Common myeloid progenitor, CD34-positive (primary cell): ENCODE measurements around the gene SUN5.

ENCODE experiments used
- CTCF ChIA-PET: fragments of 350-600 bp; sonication (Branson Sonifier 250); formaldehyde crosslinking; loops from one replicate; lab custom pipeline; 2021; ENCODE audit warnings: antibody characterized with exemption; lab: Charles Lee
- POLR2A ChIA-PET: fragments of 350-600 bp; sonication (Branson Sonifier 250); formaldehyde crosslinking; loops from one replicate; lab custom pipeline; 2021; ENCODE audit warnings: antibody characterized with exemption; lab: Charles Lee
- DNase-seq, 3 donors: peaks; one replicate each; pipeline versions ENCODE4 v3.0.0 to v3.0.0-alpha.2; 2013
- H3K27ac ChIP-seq, 2 experiments: 1 replicate in 1 of 2; 2 replicates in 1 of 2; pipeline ENCODE4 v1.7.0; 2013; ENCODE audit warnings: inconsistent platforms in 2 of 2, low read length in 2 of 2, mild to moderate bottlenecking in 2 of 2, low read depth in 1 of 2, moderate library complexity in 1 of 2; ENCODE audit not compliant: severe bottlenecking in 2 of 2, insufficient read depth in 1 of 2, poor library complexity in 1 of 2
- H3K27me3 ChIP-seq, 5 experiments: replicated peaks in 2 of 5; 1 replicate in 3 of 5; 2 replicates in 2 of 5; pipeline versions ENCODE4 v1.6.1 to v1.7.0; 2013; ENCODE audit warnings: low read length in 4 of 5, mild to moderate bottlenecking in 2 of 5, moderate library complexity in 2 of 5, inconsistent platforms in 1 of 5; ENCODE audit not compliant: insufficient read depth in 5 of 5, control insufficient read depth in 4 of 5
- H3K36me3 ChIP-seq, 4 experiments: 1 replicate in 2 of 4; 2 replicates in 2 of 4; pipeline versions ENCODE4 v1.6.1 to v1.7.0; 2013; ENCODE audit warnings: low read length in 3 of 4, control low read depth in 1 of 4, mild to moderate bottlenecking in 1 of 4; ENCODE audit not compliant: control insufficient read depth in 4 of 4, insufficient read depth in 4 of 4
- H3K4me1 ChIP-seq, 4 experiments: 1 replicate in 3 of 4; 2 replicates in 1 of 4; pipeline versions ENCODE4 v1.6.1 to v1.7.1; 2013; ENCODE audit warnings: low read length in 3 of 4, mild to moderate bottlenecking in 3 of 4, control low read depth in 1 of 4, inconsistent platforms in 1 of 4, moderate library complexity in 1 of 4; ENCODE audit not compliant: control insufficient read depth in 4 of 4, insufficient read depth in 4 of 4; ENCODE audit errors: control extremely low read depth in 1 of 4
- H3K4me3 ChIP-seq, 7 experiments: 1 replicate in 4 of 7; 2 replicates in 3 of 7; pipeline versions ENCODE4 v1.5.1 to v1.7.0; 2013; ENCODE audit warnings: mild to moderate bottlenecking in 7 of 7, low read length in 6 of 7, moderate library complexity in 6 of 7, inconsistent platforms in 2 of 7, low read depth in 2 of 7, control low read depth in 1 of 7; ENCODE audit not compliant: insufficient read depth in 4 of 7, control insufficient read depth in 1 of 7; ENCODE audit errors: extremely low read depth in 1 of 7
- H3K9me3 ChIP-seq, 5 experiments: 1 replicate in 4 of 5; 2 replicates in 1 of 5; pipeline versions ENCODE4 v1.6.1 to v1.7.1; 2013; ENCODE audit warnings: low read length in 4 of 5, mild to moderate bottlenecking in 2 of 5, inconsistent platforms in 1 of 5, low read depth in 1 of 5, moderate library complexity in 1 of 5; ENCODE audit not compliant: control insufficient read depth in 4 of 5, insufficient read depth in 2 of 5; ENCODE audit errors: control extremely low read depth in 1 of 5
- WGBS: methylation state at CpG from one replicate; pipeline ENCODE4 v1.1.5; 2013; ENCODE audit not compliant: insufficient coverage; 5-methylcytosine and 5-hydroxymethylcytosine counted together

The SUN5 gene

GRCh38 chr20:32990426-32990825, 13.8 kb downstream of the SUN5 start:
- H3K4me3 ChIP-seq = no peak overlapping the region
- no peak overlapping the region for H3K27ac ChIP-seq
- ChIA-PET CTCF (interaction anchor here (1.3 kb wide), 1 partner anchor 9 kb away, joined by 3 read pairs; no protein-coding TSS in a partner anchor), POLR2A (no interaction called here)
- H3K27me3 ChIP-seq = no peaks in the 10 kb centered on the region
- peaks cover 0 to 23% (median 1%) of the 10 kb centered on the region in 4 experiments for H3K4me1 ChIP-seq
- WGBS = 98% methylated on average over 3 of the region's 3 CpGs
- peaks cover 0 to 7% (median 0%) of the 10 kb centered on the region in 5 experiments for H3K9me3 ChIP-seq
- H3K36me3 ChIP-seq = no peaks in the 10 kb centered on the region
- DNase-seq = no peak

GRCh38 chr20:32989507-32990283, 14.5 kb downstream of the SUN5 start:
- Histone ChIP-seq H3K36me3 (no peaks in the 10 kb centered on the region), H3K27ac (no peak overlapping the region), H3K4me1 (peaks cover 0 to 23% (median 1%) of the 10 kb centered on the region in 4 experiments), H3K4me3 (no peak overlapping the region), H3K9me3 (no peaks in the 10 kb centered on the region), H3K27me3 (no peaks in the 10 kb centered on the region)
- CTCF ChIA-PET = interaction anchor here (1.3 kb wide), 1 partner anchor 8 kb away, joined by 3 read pairs; no protein-coding TSS in a partner anchor
- DNase-seq = no peak
- POLR2A ChIA-PET = no interaction called here
- WGBS = over 99% methylated on average over 13 of the region's 14 CpGs

GRCh38 chr20:32988008-32988407, 16.2 kb downstream of the SUN5 start:
- WGBS = 97% methylated on average over 16 of the region's 16 CpGs
- no peak overlapping the region for H3K4me3 ChIP-seq
- CTCF ChIA-PET = no interaction called here
- H3K4me1 ChIP-seq = peaks cover 0 to 23% (median 1%) of the 10 kb centered on the region in 4 experiments
- no peaks in the 10 kb centered on the region for H3K9me3 ChIP-seq
- H3K27ac ChIP-seq = no peak overlapping the region
- no peak for DNase-seq
- POLR2A ChIA-PET = no interaction called here
- H3K36me3 ChIP-seq = no peaks in the 10 kb centered on the region
- H3K27me3 ChIP-seq = no peaks in the 10 kb centered on the region

- no peaks in the 10 kb centered on the region for H3K27me3 ChIP-seq
- H3K36me3 ChIP-seq = no peaks in the 10 kb centered on the region
- H3K4me3 ChIP-seq = no peak overlapping the region
- H3K9me3 ChIP-seq = no peaks in the 10 kb centered on the region
- H3K27ac ChIP-seq = no peak overlapping the region
- CTCF ChIA-PET = interaction anchor here (0.5 to 1.3 kb wide), 2 partner anchors 30 to 1570 kb away, joined by 3 read pairs; no protein-coding TSS in a partner anchor
- POLR2A ChIA-PET = no interaction called here
- WGBS = 100% methylated on average over 8 of the region's 11 CpGs
- H3K4me1 ChIP-seq = peaks cover 0 to 27% (median 1%) of the 10 kb centered on the region in 4 experiments
- no peak for DNase-seq
These were observed 17.0 kb downstream of the SUN5 start for GRCh38 chr20:32987044-32987825.

GRCh38 chr20:32986331-32986966, 17.8 kb downstream of the SUN5 start:
- ChIA-PET CTCF (interaction anchor here (0.5 to 1.5 kb wide), 4 partner anchors 13 to 1569 kb away, joined by 3 to 5 read pairs (median 4); no protein-coding TSS in a partner anchor), POLR2A (no interaction called here)
- Histone ChIP-seq H3K9me3 (no peaks in the 10 kb centered on the region), H3K4me3 (no peak overlapping the region), H3K36me3 (no peaks in the 10 kb centered on the region), H3K4me1 (peaks cover 0 to 19% (median 1%) of the 10 kb centered on the region in 4 experiments), H3K27ac (no peak overlapping the region), H3K27me3 (no peaks in the 10 kb centered on the region)
- no peak for DNase-seq
- WGBS = 88% methylated on average over 13 of the region's 18 CpGs

GRCh38 chr20:32985596-32985995, 18.6 kb downstream of the SUN5 start:
- no peaks in the 10 kb centered on the region for H3K36me3 ChIP-seq
- WGBS = 71% methylated on average over 3 of the region's 6 CpGs
- H3K9me3 ChIP-seq = no peaks in the 10 kb centered on the region
- CTCF ChIA-PET = interaction anchor here (1.2 to 1.5 kb wide), 2 partner anchors 12 to 16 kb away, joined by 4 to 5 read pairs; no protein-coding TSS in a partner anchor
- POLR2A ChIA-PET = no interaction called here
- no peak for DNase-seq
- peaks cover 0 to 17% (median 0%) of the 10 kb centered on the region in 4 experiments for H3K4me1 ChIP-seq
- H3K27me3 ChIP-seq = no peaks in the 10 kb centered on the region
- H3K4me3 ChIP-seq = no peak overlapping the region
- H3K27ac ChIP-seq = no peak overlapping the region
